ENCODE data around the gene SLC4A4. TPM values are rescaled to one million over a fixed set of nuclear protein-coding genes. Genes with fewer than 3 reads are reported as not detected.

Gene SLC4A4
- total and polyA plus RNA-seq, 2 of the 8 experiments (the other 6 are each of a cell fraction or from before 2014, with no cell fraction given), result 0.67 to 2.8 TPM

DNA sequence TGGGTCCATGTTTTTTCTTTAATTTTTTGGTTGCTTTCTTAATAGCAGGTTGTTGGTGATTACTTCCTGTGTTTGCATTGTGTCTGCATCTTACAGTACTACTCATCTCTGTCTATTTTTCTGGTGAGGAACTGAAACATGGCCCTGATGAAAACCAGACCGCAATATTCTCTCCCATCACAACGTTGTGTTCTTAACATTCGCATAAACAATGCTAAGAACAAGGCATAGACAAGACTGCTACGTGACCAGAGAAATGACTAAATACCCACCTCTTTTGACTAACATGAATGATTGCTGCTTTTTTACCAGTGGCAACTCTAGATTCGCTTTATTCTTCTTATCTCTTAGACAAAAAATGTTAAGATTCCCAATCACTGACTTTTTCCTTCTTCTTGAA lies 266.0 kb downstream of the SLC4A4 start (continued):
- TF ChIP-seq KDM4A (IDR thresholded peaks at IDR 0.05; ENCODE audit: low read depth, low read length, severe bottlenecking) (no peak), YY1 (IDR thresholded peaks at IDR 0.05; ENCODE audit: low read depth, low read length) (no peak), SP1 (IDR thresholded peaks at IDR 0.05; ENCODE audit: low read depth, low read length) (no peak), PHF8 (conservative IDR thresholded peaks at IDR 0.05; ENCODE audit: low read depth, low read length) (no peak)

Measured in H1 (cell line).